Stimulated activated CD4-positive, alpha-beta T cell treated with anti-CD3 and anti-CD28 coated beads, Interleukin-2, amount 100 ng/mL, for 4 hours (primary cell): ENCODE measurements around the gene MS4A18.

Source experiments
- DNase-seq: peaks from one replicate; pipeline ENCODE4 v3.0.0-alpha.2; 2020; ENCODE audit warnings: low read depth

MS4A18 gene

GRCh38 chr11:60786811-60787567 lies 62.5 kb downstream of the MS4A18 start:
- no peak for DNase-seq

- DNase-seq = no peak
Observed at GRCh38 chr11:60788401-60789125, 64.0 kb downstream of the MS4A18 start.

GRCh38 chr11:60790726-60791125 lies 66.2 kb downstream of the MS4A18 start:
- no peak for DNase-seq

GRCh38 chr11:60791153-60791933 lies 66.8 kb downstream of the MS4A18 start:
- DNase-seq = no peak

- no peak for DNase-seq
Observed at GRCh38 chr11:60792521-60792920, 68.0 kb downstream of the MS4A18 start.
